HG02642 (cell line): ENCODE data around the gene KANSL1.
"Not testable (repeated sequence)": the region's sequence is repeated elsewhere in the genome, so short reads cannot be mapped to it uniquely, and the experiment has no call there.

ENCODE experiments used
- ATAC-seq: cut with Tn5 transposase; IDR thresholded peaks from one replicate; pipeline ENCODE4 v1.9.1; 2021; ENCODE audit warnings: mild to moderate bottlenecking; ENCODE audit not compliant: unreplicated experiment, poor library complexity

KANSL1 gene

DNA sequence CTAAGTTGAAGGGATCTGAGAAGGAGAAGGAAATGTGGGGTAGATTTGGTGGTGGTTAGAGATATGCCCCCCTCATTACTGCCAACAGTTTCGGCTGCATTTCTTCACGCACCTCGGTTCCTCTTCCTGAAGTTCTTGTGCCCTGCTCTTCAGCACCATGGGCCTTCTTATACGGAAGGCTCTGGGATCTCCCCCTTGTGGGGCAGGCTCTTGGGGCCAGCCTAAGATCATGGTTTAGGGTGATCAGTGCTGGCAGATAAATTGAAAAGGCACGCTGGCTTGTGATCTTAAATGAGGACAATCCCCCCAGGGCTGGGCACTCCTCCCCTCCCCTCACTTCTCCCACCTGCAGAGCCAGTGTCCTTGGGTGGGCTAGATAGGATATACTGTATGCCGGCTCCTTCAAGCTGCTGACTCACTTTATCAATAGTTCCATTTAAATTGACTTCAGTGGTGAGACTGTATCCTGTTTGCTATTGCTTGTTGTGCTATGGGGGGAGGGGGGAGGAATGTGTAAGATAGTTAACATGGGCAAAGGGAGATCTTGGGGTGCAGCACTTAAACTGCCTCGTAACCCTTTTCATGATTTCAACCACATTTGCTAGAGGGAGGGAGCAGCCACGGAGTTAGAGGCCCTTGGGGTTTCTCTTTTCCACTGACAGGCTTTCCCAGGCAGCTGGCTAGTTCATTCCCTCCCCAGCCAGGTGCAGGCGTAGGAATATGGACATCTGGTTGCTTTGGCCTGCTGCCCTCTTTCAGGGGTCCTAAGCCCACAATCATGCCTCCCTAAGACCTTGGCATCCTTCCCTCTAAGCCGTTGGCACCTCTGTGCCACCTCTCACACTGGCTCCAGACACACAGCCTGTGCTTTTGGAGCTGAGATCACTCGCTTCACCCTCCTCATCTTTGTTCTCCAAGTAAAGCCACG, 165.9 kb downstream of the KANSL1 start:
- ATAC-seq, result no peak

DNA sequence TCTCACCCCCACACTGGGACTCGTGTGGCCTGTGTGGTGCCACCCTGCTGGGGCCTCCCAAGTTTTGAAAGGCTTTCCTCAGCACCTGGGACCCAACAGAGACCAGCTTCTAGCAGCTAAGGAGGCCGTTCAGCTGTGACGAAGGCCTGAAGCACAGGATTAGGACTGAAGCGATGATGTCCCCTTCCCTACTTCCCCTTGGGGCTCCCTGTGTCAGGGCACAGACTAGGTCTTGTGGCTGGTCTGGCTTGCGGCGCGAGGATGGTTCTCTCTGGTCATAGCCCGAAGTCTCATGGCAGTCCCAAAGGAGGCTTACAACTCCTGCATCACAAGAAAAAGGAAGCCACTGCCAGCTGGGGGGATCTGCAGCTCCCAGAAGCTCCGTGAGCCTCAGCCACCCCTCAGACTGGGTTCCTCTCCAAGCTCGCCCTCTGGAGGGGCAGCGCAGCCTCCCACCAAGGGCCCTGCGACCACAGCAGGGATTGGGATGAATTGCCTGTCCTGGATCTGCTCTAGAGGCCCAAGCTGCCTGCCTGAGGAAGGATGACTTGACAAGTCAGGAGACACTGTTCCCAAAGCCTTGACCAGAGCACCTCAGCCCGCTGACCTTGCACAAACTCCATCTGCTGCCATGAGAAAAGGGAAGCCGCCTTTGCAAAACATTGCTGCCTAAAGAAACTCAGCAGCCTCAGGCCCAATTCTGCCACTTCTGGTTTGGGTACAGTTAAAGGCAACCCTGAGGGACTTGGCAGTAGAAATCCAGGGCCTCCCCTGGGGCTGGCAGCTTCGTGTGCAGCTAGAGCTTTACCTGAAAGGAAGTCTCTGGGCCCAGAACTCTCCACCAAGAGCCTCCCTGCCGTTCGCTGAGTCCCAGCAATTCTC, 166.8 kb downstream of the KANSL1 start:
- no peak for ATAC-seq

DNA sequence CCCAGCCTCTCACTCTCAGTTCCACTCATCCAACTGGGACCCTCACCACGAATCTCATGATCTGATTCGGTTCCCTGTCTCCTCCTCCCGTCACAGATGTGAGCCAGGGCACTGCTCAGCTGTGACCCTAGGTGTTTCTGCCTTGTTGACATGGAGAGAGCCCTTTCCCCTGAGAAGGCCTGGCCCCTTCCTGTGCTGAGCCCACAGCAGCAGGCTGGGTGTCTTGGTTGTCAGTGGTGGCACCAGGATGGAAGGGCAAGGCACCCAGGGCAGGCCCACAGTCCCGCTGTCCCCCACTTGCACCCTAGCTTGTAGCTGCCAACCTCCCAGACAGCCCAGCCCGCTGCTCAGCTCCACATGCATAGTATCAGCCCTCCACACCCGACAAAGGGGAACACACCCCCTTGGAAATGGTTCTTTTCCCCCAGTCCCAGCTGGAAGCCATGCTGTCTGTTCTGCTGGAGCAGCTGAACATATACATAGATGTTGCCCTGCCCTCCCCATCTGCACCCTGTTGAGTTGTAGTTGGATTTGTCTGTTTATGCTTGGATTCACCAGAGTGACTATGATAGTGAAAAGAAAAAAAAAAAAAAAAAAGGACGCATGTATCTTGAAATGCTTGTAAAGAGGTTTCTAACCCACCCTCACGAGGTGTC, 167.6 kb downstream of the KANSL1 start:
- ATAC-seq, result no peak

GRCh38 chr17:46025060-46025459, 168.2 kb downstream of the KANSL1 start:
- no peak for ATAC-seq

- ATAC-seq, result no peak
These were observed 168.6 kb downstream of the KANSL1 start for GRCh38 chr17:46024590-46024989.

- ATAC-seq, result no peak
These were observed 169.3 kb downstream of the KANSL1 start for GRCh38 chr17:46023783-46024388.

- not testable (repeated sequence) for ATAC-seq
These were observed 169.9 kb downstream of the KANSL1 start for GRCh38 chr17:46023366-46023765.

- no peak for ATAC-seq
These were observed 172.2 kb downstream of the KANSL1 start for GRCh38 chr17:46020998-46021397.

DNA sequence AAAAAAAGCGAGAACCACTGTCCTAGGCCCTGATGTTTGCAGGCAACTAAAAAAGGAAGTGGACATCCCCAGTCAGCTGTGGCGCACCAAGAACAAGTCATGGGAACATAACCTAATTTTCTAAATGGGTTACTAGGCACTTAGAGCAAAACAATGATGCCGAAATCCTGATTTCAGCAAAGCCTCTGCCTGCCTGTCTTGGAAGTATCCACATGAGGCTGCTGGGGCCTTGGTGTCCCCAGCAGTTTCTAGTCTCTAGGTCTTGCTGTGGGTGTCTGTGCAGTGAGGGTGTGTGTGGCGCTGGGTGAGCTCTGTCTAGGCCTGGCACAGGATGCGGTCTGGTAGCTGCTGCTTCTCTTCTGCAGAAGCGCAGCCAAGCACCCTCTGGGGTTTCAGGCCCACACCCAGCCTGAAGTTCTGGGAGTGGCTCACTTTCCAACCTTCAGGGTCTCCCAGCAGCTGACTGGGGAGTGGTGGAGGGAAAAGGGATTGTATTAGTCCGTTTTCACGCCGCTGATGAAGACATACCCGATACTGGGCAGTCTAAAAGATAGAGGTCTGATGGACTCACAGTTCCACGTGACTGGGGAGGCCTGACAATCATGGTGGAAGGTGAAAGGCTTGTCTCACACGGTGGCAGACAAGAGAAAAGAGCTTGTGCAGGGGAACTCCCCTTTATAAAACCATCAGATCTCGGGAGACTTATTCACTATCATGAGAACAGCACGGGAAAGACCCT, 173.0 kb downstream of the KANSL1 start:
- ATAC-seq, result no peak

DNA sequence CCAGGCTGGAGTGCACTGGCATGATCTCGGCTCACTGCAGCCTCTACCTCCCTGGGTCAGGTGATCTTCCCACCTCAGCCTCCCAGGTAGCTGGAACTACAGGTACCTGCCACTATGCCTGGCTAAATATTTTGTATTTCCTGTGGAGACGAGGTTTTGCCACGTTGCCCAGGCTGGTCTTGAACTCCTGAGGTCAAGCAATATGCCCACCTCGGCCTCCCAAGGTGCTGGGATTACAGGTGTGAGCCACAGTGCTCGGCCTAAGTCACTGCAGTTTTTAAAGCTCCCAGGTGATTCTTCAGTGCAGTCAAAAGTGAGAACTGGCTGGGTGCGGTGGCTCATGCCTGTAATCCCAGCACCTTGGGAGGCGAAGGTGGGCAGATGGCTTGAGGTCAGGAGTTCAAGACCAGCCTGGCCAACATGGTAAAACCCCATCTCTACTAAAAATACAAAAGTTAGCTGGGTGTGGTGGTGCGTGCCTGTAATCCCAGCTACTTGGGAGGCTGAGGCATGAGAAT, 173.8 kb downstream of the KANSL1 start:
- not testable (repeated sequence) for ATAC-seq

- ATAC-seq, result no peak
These were observed 179.6 kb downstream of the KANSL1 start for GRCh38 chr17:46013502-46014165.

DNA sequence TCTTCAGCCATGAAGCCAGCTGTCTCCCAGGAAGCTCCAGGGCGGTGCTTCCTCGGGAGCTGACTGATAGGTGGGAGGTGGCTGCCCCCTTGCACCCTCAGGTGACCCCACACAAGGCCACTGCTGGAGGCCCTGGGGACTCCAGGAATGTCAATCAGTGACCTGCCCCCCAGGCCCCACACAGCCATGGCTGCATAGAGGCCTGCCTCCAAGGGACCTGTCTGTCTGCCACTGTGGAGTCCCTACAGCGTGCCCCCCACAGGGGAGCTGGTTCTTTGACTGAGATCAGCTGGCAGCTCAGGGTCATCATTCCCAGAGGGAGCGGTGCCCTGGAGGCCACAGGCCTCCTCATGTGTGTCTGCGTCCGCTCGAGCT, 180.1 kb downstream of the KANSL1 start:
- no peak for ATAC-seq

- ATAC-seq, result no peak
These were observed 180.6 kb downstream of the KANSL1 start for GRCh38 chr17:46012506-46013079.

DNA sequence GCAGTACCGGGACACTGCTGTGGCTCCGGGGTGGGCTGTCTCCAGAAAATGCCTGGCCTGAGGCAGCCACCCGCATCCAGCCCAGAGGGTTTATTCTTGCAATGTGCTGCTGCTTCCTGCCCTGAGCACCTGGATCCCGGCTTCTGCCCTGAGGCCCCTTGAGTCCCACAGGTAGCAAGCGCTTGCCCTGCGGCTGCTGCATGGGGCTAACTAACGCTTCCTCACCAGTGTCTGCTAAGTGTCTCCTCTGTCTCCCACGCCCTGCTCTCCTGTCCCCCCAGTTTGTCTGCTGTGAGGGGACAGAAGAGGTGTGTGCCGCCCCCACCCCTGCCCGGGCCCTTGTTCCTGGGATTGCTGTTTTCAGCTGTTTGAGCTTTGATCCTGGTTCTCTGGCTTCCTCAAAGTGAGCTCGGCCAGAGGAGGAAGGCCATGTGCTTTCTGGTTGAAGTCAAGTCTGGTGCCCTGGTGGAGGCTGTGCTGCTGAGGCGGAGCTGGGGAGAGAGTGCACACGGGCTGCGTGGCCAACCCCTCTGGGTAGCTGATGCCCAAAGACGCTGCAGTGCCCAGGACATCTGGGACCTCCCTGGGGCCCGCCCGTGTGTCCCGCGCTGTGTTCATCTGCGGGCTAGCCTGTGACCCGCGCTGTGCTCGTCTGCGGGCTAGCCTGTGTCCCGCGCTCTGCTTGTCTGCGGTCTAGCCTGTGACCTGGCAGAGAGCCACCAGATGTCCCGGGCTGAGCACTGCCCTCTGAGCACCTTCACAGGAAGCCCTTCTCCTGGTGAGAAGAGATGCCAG, 181.3 kb downstream of the KANSL1 start:
- no peak for ATAC-seq

DNA sequence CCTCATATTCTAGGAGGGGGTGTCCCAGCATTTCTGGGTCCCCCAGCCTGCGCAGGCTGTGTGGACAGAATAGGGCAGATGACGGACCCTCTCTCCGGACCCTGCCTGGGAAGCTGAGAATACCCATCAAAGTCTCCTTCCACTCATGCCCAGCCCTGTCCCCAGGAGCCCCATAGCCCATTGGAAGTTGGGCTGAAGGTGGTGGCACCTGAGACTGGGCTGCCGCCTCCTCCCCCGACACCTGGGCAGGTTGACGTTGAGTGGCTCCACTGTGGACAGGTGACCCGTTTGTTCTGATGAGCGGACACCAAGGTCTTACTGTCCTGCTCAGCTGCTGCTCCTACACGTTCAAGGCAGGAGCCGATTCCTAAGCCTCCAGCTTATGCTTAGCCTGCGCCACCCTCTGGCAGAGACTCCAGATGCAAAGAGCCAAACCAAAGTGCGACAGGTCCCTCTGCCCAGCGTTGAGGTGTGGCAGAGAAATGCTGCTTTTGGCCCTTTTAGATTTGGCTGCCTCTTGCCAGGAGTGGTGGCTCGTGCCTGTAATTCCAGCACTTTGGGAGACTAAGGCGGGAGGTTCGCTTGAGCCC, 182.5 kb downstream of the KANSL1 start:
- no peak for ATAC-seq

DNA sequence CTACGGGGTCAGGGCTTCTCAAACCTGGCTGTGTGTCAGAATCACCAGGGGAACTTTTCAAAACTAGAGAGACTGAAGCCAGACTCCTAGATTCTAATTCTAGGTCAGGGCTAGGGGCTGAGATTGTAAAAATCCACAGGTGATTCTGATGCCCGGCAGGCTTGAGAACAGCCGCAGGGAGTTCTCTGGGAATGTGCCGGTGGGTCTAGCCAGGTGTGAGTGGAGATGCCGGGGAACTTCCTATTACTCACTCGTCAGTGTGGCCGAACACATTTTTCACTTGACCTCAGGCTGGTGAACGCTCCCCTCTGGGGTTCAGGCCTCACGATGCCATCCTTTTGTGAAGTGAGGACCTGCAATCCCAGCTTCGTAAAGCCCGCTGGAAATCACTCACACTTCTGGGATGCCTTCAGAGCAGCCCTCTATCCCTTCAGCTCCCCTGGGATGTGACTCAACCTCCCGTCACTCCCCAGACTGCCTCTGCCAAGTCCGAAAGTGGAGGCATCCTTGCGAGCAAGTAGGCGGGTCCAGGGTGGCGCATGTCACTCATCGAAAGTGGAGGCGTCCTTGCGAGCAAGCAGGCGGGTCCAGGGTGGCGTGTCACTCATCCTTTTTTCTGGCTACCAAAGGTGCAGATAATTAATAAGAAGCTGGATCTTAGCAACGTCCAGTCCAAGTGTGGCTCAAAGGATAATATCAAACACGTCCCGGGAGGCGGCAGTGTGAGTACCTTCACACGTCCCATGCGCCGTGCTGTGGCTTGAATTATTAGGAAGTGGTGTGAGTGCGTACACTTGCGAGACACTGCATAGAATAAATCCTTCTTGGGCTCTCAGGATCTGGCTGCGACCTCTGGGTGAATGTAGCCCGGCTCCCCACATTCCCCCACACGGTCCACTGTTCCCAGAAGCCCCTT, 183.3 kb downstream of the KANSL1 start:
- no peak for ATAC-seq
